Small intestine (tissue), 7 donors: ENCODE results near the gene NDRG4. TPM values are rescaled to one million over a fixed set of nuclear protein-coding genes. Genes with fewer than 3 reads are reported as not detected.
A peak's percentile ranks its signal among the peaks of the same experiment; 100 is the strongest.

Experiments
- DNase-seq, 2 donors: peaks; one replicate each; pipeline versions ENCODE4 v3.0.0 to v3.0.0-alpha.2; 2013
- FAIRE-seq: peaks from 2 replicates; lab custom pipeline; 2012; peaks lifted over from hg19 to GRCh38; lab: Jason Lieb, UNC
- H3K27ac ChIP-seq, 3 donors: one replicate each; pipeline ENCODE4 v1.5.1; 2013; ENCODE audit warnings: low read length in 2 of 3, mild to moderate bottlenecking in 2 of 3, control low read depth in 1 of 3, inconsistent platforms in 1 of 3, low read depth in 1 of 3, moderate library complexity in 1 of 3
- H3K27me3 ChIP-seq, 3 donors: one replicate each; pipeline ENCODE4 v1.6.1; 2013; ENCODE audit warnings: low read length in 3 of 3, inconsistent platforms in 1 of 3; ENCODE audit not compliant: control insufficient read depth in 3 of 3, insufficient read depth in 3 of 3
- H3K36me3 ChIP-seq, 3 donors: one replicate each; pipeline ENCODE4 v1.6.1; 2013; ENCODE audit warnings: low read length in 3 of 3, inconsistent platforms in 1 of 3, low read depth in 1 of 3, mild to moderate bottlenecking in 1 of 3, moderate library complexity in 1 of 3; ENCODE audit not compliant: control insufficient read depth in 3 of 3, insufficient read depth in 2 of 3
- H3K4me1 ChIP-seq, 3 donors: one replicate each; pipeline ENCODE4 v1.6.1; 2013; ENCODE audit warnings: low read length in 2 of 3, inconsistent platforms in 1 of 3, low read depth in 1 of 3, mild to moderate bottlenecking in 1 of 3, moderate library complexity in 1 of 3; ENCODE audit not compliant: control insufficient read depth in 3 of 3, insufficient read depth in 2 of 3
- H3K4me3 ChIP-seq, 3 donors: one replicate each; pipeline ENCODE4 v1.5.1; 2013; ENCODE audit warnings: low read length in 3 of 3, control low read depth in 1 of 3, inconsistent platforms in 1 of 3, low read depth in 1 of 3, mild to moderate bottlenecking in 1 of 3, moderate library complexity in 1 of 3
- H3K9me3 ChIP-seq, 2 donors: one replicate each; pipeline ENCODE4 v1.6.1; 2013; ENCODE audit warnings: low read depth in 1 of 2, low read length in 1 of 2; ENCODE audit not compliant: control insufficient read depth in 2 of 2, insufficient read depth in 1 of 2
- WGBS, 3 donors: extraction: QIAGEN DNeasy Blood & Tissue Kit; methylation state at CpG; one replicate each; pipeline ENCODE4 v1.1.7; 2013; 5-methylcytosine and 5-hydroxymethylcytosine counted together
- polyA plus RNA-seq, 4 donors: library from polyadenylated mRNA; stranded (reverse) in 3 of 4; unstranded in 1 of 4; fragments of 200-250 nt in 3 of 4; fragments of 120-200 nt in 1 of 4; gene quantifications; one replicate each; pipeline versions ENCODE4 v1.2.1 to v1.2.3, GENCODE V29; 2013
- donor health status: healthy with polysubstance abuse.
- donor health status: control.
- donor health status: control.
- donor health status: Bipolar disorder and iron deficiency.
- donor health status: healthy.

NDRG4 gene
- polyA plus RNA-seq, 4 donors: 0.67 to 19.3 (median 6.0) TPM

DNA sequence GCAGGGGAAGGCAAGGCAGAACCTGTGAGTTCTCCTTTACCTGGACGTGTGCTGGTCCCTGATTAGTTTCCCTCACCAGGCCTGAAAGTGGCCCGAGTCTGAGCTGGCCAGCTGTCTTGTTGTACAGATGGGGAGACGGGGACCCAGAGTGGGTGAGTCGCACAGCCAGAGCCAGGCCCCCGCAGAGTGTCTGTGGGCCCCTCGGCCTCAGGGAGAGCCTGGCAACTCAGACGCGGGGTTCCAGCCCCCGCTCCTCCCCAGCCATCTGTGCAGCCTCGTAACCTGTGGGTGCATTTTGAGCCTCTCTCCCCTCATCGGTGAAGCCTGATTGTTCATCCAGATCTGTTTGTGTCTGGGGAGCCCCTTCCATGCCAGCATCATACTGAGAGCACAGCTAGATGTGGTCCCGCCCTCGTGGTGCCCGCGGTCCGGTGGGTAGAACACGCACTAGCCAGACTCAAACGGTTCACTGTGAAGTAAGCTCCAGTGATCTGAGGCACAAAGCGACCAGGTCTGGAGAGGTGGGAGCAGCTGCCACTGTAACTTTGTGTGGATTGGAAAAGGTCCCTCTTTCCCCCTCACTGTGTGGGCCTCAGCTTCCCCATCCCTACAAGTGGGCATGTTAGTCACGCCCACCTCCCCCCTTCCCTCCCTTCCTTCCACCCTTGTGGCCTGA is 6.0 kb upstream of the NDRG4 start:
- Histone ChIP-seq H3K27me3 (peaks cover 0 to 8% (median 0%) of the 10 kb centered on the region in 3 donors), H3K4me3 (no peak overlapping the region), H3K36me3 (no peaks in the 10 kb centered on the region), H3K9me3 (no peaks in the 10 kb centered on the region), H3K4me1 (peaks cover 0 to 4% (median 0%) of the 10 kb centered on the region in 3 donors), H3K27ac (no peak overlapping the region)
- DNase-seq (no peak), FAIRE-seq (no peak)
- WGBS, 3 donors: 76 to 82% (median 81%) methylated on average over 20 of the region's 20 CpGs

DNA sequence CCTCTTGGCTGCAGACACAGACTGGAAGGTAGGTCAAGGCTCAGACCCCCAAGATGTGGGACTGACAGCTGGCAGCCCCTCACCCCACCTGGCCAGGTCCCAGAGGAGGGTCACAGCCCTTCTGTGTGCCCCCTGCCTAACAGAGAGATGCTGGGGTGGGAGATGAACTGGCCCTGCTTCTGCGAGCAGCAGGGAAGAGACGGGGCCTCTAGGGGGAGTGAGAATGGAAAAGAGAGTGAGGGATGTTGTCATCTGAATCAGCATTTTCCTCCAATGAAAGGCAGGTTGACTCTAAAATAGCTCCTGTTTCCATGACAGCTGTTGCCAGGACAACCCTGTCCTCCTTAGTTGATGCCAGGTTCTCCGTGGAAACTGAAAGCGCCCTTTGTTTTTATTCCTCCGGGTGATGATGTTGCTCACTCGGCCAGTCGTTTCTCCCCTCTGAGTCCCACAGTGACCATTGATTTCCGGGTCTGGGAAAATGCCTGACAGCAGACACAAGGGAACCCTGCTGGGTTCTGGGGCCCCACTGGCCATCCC is 4.9 kb upstream of the NDRG4 start:
- Histone ChIP-seq H3K4me1 (peaks cover 0 to 6% (median 0%) of the 10 kb centered on the region in 3 donors), H3K36me3 (no peaks in the 10 kb centered on the region), H3K27me3 (peaks cover 0 to 19% (median 0%) of the 10 kb centered on the region in 3 donors), H3K27ac (peak overlapping the region in 2 of 3 donors; percentile 68 to 77), H3K9me3 (no peaks in the 10 kb centered on the region), H3K4me3 (no peak overlapping the region)
- FAIRE-seq (no peak), DNase-seq (peak; percentile 47 to 86)
- WGBS, 3 donors: 1 to 4% (median 3%) methylated on average over 8 of the region's 8 CpGs

DNA sequence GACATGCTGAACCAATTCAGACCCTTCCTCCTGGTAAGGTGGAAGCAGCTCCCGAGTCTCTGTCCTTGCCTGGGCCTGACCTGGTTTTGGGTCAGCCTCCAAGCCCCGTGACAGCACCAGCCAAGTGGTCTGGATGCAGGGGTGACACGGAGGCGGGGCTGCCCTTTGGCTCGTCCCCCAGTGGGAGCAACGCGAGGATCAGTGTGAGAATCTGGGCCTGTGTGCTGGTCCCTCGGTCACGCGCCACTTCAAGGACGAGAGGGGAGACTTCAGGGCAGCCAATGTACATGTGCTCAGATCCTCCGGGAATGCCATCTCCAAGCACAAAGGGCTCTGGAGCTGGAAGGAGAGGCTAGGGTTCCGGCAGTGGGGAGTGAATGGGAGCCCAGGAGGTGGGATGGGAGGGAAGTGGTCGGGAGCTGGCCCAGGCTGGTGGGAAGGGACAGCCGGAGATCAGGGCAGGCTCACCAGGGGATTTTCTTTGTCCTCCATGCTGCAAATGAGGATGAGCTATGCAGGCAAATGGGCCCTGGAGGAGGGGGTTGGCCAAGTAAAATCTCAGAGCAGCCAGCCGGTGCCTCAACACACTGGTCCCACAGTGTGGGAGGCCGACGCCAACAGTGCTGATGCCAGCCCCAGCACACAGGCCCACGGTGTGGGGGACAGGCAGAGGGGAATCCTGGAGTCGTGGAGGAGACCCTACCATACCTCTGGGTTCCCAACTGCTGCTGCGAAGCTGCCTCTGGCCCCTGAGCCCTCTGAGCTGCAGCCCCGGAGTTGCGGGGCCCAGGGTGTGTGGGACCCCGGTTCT is 4.2 kb upstream of the NDRG4 start:
- no peaks in the 10 kb centered on the region for H3K9me3 ChIP-seq
- no peak for DNase-seq
- no peaks in the 10 kb centered on the region for H3K36me3 ChIP-seq
- peaks cover 0 to 25% (median 0%) of the 10 kb centered on the region in 3 donors for H3K27me3 ChIP-seq
- no peak for FAIRE-seq
- 60 to 64% (median 64%) methylated on average over 21 to 24 of the region's 24 CpGs for WGBS, 3 donors
- H3K27ac ChIP-seq: peak overlapping the region in 2 of 3 donors; percentile 68 to 77
- H3K4me3 ChIP-seq: no peak overlapping the region
- H3K4me1 ChIP-seq: peaks cover 0 to 13% (median 0%) of the 10 kb centered on the region in 3 donors

DNA sequence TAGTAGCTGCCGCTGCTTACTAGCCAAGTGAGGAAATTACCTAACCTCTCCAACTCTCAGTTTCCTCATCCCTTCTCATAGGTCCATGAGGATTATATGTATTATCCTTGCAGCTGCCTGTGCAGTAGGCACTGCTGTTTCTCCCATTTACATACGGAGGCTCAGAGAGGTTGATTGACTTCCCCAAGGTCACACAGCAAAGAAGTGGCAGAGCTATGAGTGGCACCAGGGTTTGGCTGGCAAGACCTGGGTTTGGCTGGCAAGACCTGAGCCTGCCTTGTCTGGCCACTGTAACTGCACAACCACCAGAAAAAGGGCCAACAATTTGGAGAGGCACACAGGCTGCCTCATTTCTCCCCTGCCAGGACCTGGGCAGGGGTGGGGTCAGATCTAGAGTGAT is 2.5 kb upstream of the NDRG4 start:
- no peak for DNase-seq
- 62 to 89% (median 63%) methylated on average over 2 of the region's 2 CpGs for WGBS, 3 donors
- Histone ChIP-seq H3K9me3 (no peaks in the 10 kb centered on the region), H3K27ac (no peak overlapping the region), H3K4me3 (no peak overlapping the region), H3K36me3 (no peaks in the 10 kb centered on the region), H3K4me1 (peaks cover 0 to 26% (median 0%) of the 10 kb centered on the region in 3 donors), H3K27me3 (peaks cover 0 to 39% (median 2%) of the 10 kb centered on the region in 3 donors)
- FAIRE-seq: no peak

DNA sequence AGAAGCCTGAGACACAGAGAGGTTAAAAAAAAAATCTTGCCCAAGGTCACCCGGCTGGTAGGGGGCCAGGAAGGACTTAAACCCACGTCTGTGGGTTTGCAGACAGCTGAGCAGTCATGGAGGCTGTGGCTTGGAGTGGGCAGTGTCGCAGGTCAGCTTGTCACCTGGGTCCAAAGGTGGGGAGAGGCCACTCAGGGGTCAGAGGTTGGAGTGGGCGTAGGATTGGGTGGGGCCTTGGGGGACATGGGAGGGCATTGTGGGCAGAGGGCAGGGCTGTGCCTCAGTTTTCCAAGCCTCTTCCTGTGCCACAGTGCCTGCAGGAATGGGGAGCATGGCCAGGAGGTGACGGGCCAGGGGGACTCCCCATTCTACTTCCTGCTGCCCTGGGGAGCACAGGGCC is 2.0 kb upstream of the NDRG4 start:
- H3K27ac ChIP-seq: no peak overlapping the region
- H3K9me3 ChIP-seq: no peaks in the 10 kb centered on the region
- peaks cover 0 to 26% (median 0%) of the 10 kb centered on the region in 3 donors for H3K4me1 ChIP-seq
- no peak for FAIRE-seq
- WGBS, 3 donors: 12 to 43% (median 13%) methylated on average over 5 of the region's 5 CpGs
- no peak overlapping the region for H3K4me3 ChIP-seq
- H3K27me3 ChIP-seq: peaks cover 0 to 42% (median 4%) of the 10 kb centered on the region in 3 donors
- no peaks in the 10 kb centered on the region for H3K36me3 ChIP-seq
- DNase-seq: no peak

DNA sequence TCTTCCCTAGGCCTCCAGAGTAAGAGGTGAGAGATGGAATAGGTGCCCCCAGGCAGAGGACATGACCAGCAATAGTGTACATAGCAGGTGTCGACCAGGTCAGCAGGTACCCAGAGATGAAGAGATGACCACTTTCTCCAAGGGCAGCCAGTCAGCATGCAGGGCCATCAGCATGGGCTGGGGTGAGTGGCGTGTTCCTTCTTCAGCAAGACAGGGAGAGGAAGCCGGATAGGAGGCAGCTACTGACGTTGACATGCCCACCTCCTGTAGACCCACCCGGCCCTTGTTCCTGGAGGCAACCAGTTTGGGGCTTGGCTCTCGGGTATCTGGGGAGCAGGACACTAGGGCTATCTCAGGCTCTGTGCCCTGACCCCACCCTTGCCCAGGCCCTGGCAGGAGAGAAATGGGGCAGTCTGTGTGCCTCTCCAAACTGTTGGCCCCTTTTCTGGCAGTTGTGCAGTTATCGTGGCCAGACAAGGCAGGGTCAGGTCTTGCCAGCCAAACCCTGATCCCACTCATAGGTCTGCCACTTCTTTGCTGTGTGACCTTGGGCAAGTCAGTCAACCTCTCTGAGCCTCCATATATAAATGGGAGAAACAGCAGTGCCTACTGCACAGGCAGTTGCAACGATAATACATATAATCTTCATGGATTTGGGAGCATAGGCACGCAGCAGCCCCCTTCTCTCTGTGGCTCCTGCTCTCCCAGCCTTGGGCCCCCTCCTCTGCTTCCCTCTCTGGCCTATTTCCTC is 1.4 kb upstream of the NDRG4 start:
- 55 to 78% (median 57%) methylated on average over 9 of the region's 9 CpGs for WGBS, 3 donors
- no peak for DNase-seq
- Histone ChIP-seq H3K4me3 (no peak overlapping the region), H3K27ac (no peak overlapping the region), H3K27me3 (peaks cover 0 to 48% (median 4%) of the 10 kb centered on the region in 3 donors), H3K4me1 (peaks cover 0 to 26% (median 0%) of the 10 kb centered on the region in 3 donors), H3K9me3 (no peaks in the 10 kb centered on the region), H3K36me3 (no peaks in the 10 kb centered on the region)
- FAIRE-seq: no peak

DNA sequence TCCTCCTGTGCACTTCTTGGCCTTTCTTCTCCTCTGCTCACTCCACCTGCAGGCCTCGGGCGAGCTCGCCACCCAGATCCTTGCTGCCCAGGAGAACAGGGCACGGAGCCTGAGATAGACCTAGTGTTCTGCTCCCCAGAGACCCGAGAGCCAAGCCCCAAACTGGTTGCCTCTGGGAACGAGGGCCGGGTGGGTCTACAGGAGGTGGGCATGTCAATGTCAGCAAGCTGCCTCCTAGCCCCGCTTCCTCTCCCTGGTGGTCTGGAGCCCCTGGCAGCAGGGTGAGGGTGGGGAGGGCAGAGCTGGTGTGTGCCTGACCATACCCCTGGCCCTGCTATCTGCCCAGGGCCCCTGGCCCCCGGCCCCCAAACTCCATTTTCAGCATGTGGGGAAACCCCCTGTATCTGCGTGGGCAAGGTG is 841 bp upstream of the NDRG4 start:
- FAIRE-seq (no peak), DNase-seq (no peak)
- H3K4me3 ChIP-seq: no peak overlapping the region
- H3K4me1 ChIP-seq: peaks cover 0 to 26% (median 0%) of the 10 kb centered on the region in 3 donors
- peaks cover 0 to 46% (median 4%) of the 10 kb centered on the region in 3 donors for H3K27me3 ChIP-seq
- no peaks in the 10 kb centered on the region for H3K36me3 ChIP-seq
- WGBS, 3 donors: 81 to 86% (median 85%) methylated on average over 9 to 10 of the region's 10 CpGs
- no peak overlapping the region for H3K27ac ChIP-seq
- H3K9me3 ChIP-seq: no peaks in the 10 kb centered on the region
